Spleen (tissue), 7 donors: ENCODE data around the gene DVL1.

Experiments used
- CTCF ChIP-seq, 11 experiments: fragments of 200-600 bp in 7 of 11; fragments of 450-650 bp in 4 of 11; sonication (generic) in 4 of 11; IDR thresholded peaks in 8 of 11; conservative IDR thresholded peaks in 3 of 11; 1 replicate in 7 of 11; 2 replicates in 4 of 11; pipeline versions ENCODE4 v1.4.0 to v1.8.0; 2016 to 2021; ENCODE audit warnings: antibody characterized with exemption in 11 of 11, inconsistent platforms in 4 of 11, mild to moderate bottlenecking in 1 of 11
- POLR2A ChIP-seq, 3 donors: fragments of 450-650 bp; IDR thresholded peaks; one replicate each; pipeline ENCODE4 v1.5.1; 2017; ENCODE audit warnings: antibody characterized with exemption in 3 of 3, mild to moderate bottlenecking in 1 of 3
- POLR2AphosphoS5 ChIP-seq, 3 donors: sonication (generic); formaldehyde crosslinking; IDR thresholded peaks; one replicate each; pipeline ENCODE4 v1.5.1; 2017; ENCODE audit warnings: antibody characterized with exemption in 3 of 3
- donor health status: DM: no; HTN: no; CAD: no; lungs with moderate emphysema.
- donor health status: DM: no; HTN: no; CAD: no.
- donor health status: DM: no; HTN: no; CAD: no.

DNA sequence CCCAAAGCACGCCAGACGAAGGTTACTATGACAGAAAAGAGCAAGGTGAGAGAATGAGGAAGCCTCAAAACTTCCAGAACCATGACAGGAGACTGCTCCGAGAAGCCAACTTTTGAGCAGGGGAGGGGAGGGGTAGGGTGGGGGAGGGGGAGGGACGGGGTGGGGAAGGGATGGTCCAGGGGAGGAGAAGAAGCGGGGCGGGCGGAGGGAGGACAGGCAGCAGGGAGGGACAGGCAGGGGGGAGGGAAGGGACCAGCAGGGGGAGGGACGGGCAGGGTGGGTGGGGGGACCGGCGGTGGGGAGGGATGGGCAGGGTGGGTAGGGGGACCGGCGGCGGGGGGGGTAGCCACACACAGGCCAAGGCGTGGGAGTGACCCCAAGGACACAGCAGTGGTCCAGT is 26.8 kb downstream of the DVL1 start:
- no peak for TF ChIP-seq CTCF (IDR thresholded peaks at IDR 0.05 in 8 of 11, conservative IDR thresholded peaks at IDR 0.05 in 3 of 11)
- no peak for TF ChIP-seq POLR2A (IDR thresholded peaks at IDR 0.05)
- TF ChIP-seq POLR2AphosphoS5 (IDR thresholded peaks at IDR 0.05), result no peak
